ENCODE measurements around the gene MEG3. TPM values are rescaled to one million over a fixed set of nuclear protein-coding genes. Genes with fewer than 3 reads are reported as not detected.
"Not testable (repeated sequence)": the region's sequence is repeated elsewhere in the genome, so short reads cannot be mapped to it uniquely, and the experiment has no call there.

Gene MEG3
- total RNA-seq, 1 donor from 2014 or later: not detected

DNA sequence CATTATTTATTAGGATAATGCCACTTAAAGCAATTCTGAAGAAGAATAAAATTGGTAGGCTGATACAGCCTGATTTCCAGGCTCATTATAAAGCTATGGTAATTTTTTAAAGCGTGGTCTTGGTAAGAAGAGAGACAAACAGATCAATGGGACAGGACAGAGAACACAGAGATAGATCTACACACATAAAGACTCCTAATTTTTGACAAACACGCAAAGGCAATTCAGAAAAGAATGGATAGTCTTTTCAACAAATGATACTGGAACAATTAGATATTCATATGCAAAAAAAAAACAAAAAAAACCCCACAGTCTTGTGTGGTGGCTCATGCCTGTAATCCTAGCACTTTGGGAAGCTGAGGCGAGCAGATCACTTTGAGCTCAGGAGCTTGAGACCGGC, 25.9 kb upstream of the MEG3 start:
- Mint-ChIP-seq H3K9me3 (no peaks in the 10 kb centered on the region), H3K27me3 (peaks cover 10% of the 10 kb centered on the region), H3K4me3 (no peak overlapping the region), H3K27ac (no peak overlapping the region), H3K36me3 (ENCODE audit: low read depth) (no peaks in the 10 kb centered on the region), H3K4me1 (no peaks in the 10 kb centered on the region)
- DNase-seq: no peak
- intact Hi-C loops (cut with micrococcal nuclease): no loop called here

DNA sequence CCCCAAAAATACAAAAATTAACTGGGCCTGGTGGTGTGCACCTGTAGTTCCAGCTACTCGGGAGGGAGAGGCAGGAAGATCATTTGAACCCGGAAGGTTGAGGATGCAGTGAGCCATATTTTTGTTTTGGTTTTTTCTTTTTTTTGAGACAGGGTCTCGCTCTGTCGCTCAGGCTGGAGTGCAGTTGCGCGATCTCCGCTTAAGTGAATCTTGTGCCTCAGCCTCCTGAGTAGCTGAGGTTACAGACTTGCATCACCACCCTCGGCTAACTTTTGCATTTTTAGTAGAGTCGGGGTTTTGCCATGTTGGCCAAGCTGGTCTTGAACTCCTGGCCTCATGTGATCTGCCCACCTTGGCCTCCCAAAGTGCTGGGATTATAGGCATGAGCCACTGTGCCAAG, 24.5 kb upstream of the MEG3 start:
- H3K27me3 Mint-ChIP-seq: peaks cover 10% of the 10 kb centered on the region
- H3K4me3 Mint-ChIP-seq; intact Hi-C loops (cut with micrococcal nuclease); H3K9me3 Mint-ChIP-seq; H3K4me1 Mint-ChIP-seq; H3K27ac Mint-ChIP-seq; DNase-seq; H3K36me3 Mint-ChIP-seq (ENCODE audit: low read depth): not testable (repeated sequence)

DNA sequence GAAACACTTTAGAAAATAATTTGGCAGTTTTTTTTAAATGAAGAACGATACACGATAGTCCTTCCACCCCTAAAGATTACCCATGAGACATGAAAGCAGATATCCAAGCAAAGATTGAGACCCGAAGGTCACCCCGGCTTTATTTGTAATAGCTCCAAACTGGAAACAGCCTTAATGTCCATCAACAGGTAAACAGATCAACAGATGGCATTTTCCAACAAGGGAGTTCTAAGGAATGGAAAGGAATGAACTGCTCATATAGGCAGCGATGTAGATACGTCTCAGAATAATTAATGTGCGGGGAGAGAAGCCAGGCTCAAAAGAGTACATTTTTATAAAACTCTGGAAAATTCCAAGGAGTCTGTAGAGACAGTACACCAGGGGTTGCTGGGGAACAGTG, 23.7 kb upstream of the MEG3 start:
- H3K27ac Mint-ChIP-seq: no peak overlapping the region
- H3K4me1 Mint-ChIP-seq: no peaks in the 10 kb centered on the region
- DNase-seq: no peak
- peaks cover 10% of the 10 kb centered on the region for H3K27me3 Mint-ChIP-seq
- H3K36me3 Mint-ChIP-seq (ENCODE audit: low read depth): no peaks in the 10 kb centered on the region
- H3K4me3 Mint-ChIP-seq: no peak overlapping the region
- H3K9me3 Mint-ChIP-seq: no peaks in the 10 kb centered on the region
- intact Hi-C loops (cut with micrococcal nuclease): no loop called here

DNA sequence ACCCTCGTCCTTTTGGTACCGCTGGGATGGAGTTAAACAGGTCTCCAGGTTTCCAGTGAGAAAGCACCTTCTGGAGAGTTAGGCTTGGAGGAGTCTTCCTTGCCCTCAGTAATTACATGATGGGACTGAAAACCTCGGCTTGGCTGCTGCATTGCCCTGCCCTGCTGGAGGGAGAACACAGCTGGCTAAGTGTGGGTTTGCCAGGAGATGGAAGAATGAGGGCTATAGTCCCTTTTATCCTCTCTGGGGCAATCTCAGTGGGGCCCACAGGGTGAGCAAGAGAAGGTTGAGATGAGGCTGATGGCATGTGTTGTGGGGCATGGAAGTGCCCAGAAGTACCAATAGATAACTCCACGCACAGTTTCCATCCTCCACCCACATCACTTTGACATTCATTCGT, 23.2 kb upstream of the MEG3 start:
- Mint-ChIP-seq H3K27ac (no peak overlapping the region), H3K4me3 (no peak overlapping the region), H3K9me3 (no peaks in the 10 kb centered on the region), H3K36me3 (ENCODE audit: low read depth) (no peaks in the 10 kb centered on the region), H3K27me3 (peaks cover 10% of the 10 kb centered on the region), H3K4me1 (no peaks in the 10 kb centered on the region)
- no peak for DNase-seq
- intact Hi-C loops (cut with micrococcal nuclease): no loop called here

DNA sequence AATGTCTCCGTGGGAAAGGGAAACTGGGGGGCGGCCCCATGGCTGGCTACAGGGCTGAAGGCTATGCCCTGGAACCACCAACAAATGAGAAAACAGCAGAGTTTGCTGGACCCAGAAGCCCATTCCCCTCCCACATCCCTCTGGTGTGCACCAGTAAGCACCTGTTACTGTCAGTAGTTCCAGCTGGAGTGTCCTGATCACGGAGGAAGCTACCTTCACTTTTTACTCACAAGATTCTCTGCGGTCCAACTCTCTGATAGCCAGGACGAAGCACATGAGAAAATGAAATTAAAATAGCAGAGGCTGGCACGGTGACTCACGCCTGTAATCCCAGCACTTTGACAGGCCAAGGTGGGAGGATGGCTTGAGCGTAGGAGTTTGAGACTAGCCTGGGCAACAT, 22.7 kb upstream of the MEG3 start:
- intact Hi-C loops (cut with micrococcal nuclease): no loop called here
- peaks cover 4% of the 10 kb centered on the region for H3K9me3 Mint-ChIP-seq

DNA sequence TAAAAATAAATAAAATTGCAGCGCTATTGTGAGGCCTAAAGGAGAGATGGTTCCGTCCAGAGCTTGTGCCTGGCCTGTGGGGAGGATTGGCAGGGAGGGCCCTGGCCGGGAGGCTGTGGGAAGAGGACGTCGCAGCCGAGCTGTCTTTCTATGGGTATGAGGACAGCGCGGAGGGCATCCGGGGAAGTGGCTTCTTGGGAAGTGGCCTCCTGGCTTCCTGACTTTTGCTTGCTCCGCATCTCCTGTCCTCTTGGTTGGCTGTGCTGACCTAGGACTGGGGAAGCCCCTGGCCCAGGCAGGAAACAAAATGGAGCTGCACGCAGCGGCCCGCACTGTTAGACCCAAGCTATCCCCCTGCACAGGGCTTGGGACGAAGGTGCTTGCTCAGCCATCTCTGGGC, 22.2 kb upstream of the MEG3 start:
- Mint-ChIP-seq H3K27me3 (peaks cover 10% of the 10 kb centered on the region), H3K4me1 (no peaks in the 10 kb centered on the region), H3K27ac (no peak overlapping the region), H3K9me3 (peaks cover 7% of the 10 kb centered on the region), H3K36me3 (ENCODE audit: low read depth) (peaks cover 2% of the 10 kb centered on the region), H3K4me3 (no peak overlapping the region)
- no peak for DNase-seq
- intact Hi-C loops (cut with micrococcal nuclease): no loop called here

More for the DNA sequence above, 22.7 kb upstream of the MEG3 start:
- DNase-seq: no peak
- H3K27me3 Mint-ChIP-seq: peaks cover 10% of the 10 kb centered on the region
- no peak overlapping the region for H3K4me3 Mint-ChIP-seq
- H3K27ac Mint-ChIP-seq: no peak overlapping the region
- H3K4me1 Mint-ChIP-seq: no peaks in the 10 kb centered on the region
- no peaks in the 10 kb centered on the region for H3K36me3 Mint-ChIP-seq (ENCODE audit: low read depth)

DNA sequence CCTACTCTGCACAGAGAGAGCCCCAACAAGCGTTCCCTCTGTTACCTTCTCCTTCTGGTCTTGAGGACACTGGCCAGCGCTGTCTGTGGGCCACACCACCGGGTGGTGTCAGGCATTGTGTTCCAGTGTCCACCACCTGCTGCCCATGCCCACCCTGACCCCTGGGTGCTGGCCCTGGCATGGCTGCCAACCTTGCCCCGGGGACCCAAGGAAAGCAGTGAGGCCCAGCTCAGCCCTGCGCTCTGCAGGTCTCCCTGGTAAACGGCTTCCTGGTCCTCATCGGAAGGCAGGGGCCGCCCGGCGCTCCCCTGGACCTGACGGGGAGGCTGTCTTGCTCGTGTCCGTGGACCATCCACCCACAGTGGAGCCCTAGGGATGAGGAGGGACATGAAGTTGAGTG, 21.8 kb upstream of the MEG3 start:
- intact Hi-C loops (cut with micrococcal nuclease): no loop called here
- H3K27me3 Mint-ChIP-seq: peaks cover 10% of the 10 kb centered on the region

DNA sequence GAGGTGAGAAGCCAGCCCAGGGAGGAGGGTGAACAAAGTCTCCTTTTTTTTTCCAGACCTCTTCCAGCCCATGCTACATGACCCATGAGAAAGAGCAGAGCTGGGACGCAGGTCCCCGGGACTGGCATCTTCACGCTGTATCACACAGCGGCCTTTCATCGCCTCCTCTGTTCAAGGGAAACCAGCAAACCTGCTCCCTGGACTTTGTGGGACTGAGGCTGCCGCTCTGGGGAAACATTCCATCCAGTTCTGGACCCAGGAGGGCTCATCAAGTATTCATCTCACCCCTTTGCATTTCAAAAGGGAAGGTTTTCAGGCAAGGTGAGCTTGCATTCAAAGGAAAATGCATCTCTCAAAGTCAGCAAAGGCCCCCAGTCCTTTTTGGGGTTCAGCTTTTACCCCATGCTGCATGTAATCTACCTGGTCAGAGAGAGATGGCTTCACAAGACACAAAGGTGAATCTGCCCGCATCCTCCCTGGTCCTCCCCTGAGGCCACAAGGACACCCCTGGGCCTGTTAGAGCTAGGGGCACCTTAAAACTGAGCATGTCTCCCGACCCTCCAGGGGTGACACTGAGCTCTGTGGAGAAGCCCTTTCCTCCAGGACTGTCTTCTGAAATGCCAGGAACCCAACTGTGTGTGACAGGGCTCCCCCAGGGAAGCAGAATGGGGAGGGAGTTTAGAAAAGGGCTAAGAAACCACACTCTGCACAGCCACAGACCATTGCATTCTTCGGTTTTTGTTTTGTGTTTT, 21.2 kb upstream of the MEG3 start:
- Mint-ChIP-seq H3K4me1 (no peaks in the 10 kb centered on the region), H3K27ac (no peak overlapping the region), H3K36me3 (ENCODE audit: low read depth) (peaks cover 2% of the 10 kb centered on the region), H3K27me3 (peaks cover 5% of the 10 kb centered on the region), H3K9me3 (peaks cover 9% of the 10 kb centered on the region), H3K4me3 (no peak overlapping the region)
- no peak for DNase-seq
- intact Hi-C loops (cut with micrococcal nuclease): no loop called here

More for the DNA sequence above, 21.8 kb upstream of the MEG3 start:
- Mint-ChIP-seq H3K4me1 (no peaks in the 10 kb centered on the region), H3K36me3 (ENCODE audit: low read depth) (peaks cover 2% of the 10 kb centered on the region), H3K4me3 (no peak overlapping the region), H3K9me3 (peaks cover 9% of the 10 kb centered on the region), H3K27ac (no peak overlapping the region)
- DNase-seq: no peak

DNA sequence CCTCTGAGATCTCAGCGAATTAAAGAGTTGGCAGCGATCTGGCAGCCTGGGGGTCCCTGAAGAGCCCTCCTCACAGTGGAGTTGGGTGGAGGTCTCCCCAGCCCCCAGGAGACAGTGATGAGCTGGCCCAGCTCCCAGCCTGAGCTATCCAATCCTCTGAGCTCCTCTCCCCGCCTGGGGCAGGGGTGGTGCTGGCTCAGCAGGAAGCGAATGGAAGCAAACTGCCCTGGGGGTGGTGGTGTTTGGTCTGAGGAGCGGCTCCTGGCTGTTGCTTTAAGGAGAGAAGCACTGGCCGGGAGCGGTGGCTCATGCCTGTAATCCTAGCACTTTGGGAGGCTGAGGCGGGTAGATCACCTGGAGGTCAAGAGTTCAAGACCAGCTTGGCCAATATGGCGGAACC, 19.5 kb upstream of the MEG3 start:
- no peak for DNase-seq
- Mint-ChIP-seq H3K36me3 (ENCODE audit: low read depth) (peaks cover 2% of the 10 kb centered on the region), H3K27me3 (peaks cover 2% of the 10 kb centered on the region), H3K4me3 (no peak overlapping the region), H3K9me3 (peaks cover 9% of the 10 kb centered on the region), H3K4me1 (no peaks in the 10 kb centered on the region), H3K27ac (no peak overlapping the region)
- intact Hi-C loops (cut with micrococcal nuclease): no loop called here

DNA sequence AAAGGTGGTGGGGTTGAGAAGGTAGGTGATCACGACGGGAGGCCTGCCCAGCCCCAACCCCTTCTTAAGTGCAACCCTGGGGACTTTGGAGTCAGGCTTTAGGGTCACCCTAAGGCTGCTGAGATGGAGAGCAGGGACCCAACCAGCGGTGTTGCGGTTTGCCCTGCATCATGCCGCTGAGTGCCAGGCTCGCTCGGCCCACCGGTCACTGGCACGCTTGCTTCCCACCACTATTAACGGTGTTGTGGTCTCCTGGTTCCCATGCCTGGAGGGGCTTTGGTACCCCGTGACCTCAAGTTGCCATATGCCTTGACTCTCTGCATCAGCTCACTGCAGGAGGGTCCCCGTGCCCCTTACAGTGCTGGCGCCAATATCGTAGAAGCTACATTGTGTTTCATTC, 18.4 kb upstream of the MEG3 start:
- H3K27me3 Mint-ChIP-seq: peaks cover 2% of the 10 kb centered on the region
- intact Hi-C loops (cut with micrococcal nuclease): no loop called here
- no peaks in the 10 kb centered on the region for H3K4me1 Mint-ChIP-seq
- peaks cover 2% of the 10 kb centered on the region for H3K36me3 Mint-ChIP-seq (ENCODE audit: low read depth)
- H3K9me3 Mint-ChIP-seq: peaks cover 9% of the 10 kb centered on the region
- no peak overlapping the region for H3K27ac Mint-ChIP-seq
- no peak overlapping the region for H3K4me3 Mint-ChIP-seq
- DNase-seq: no peak

DNA sequence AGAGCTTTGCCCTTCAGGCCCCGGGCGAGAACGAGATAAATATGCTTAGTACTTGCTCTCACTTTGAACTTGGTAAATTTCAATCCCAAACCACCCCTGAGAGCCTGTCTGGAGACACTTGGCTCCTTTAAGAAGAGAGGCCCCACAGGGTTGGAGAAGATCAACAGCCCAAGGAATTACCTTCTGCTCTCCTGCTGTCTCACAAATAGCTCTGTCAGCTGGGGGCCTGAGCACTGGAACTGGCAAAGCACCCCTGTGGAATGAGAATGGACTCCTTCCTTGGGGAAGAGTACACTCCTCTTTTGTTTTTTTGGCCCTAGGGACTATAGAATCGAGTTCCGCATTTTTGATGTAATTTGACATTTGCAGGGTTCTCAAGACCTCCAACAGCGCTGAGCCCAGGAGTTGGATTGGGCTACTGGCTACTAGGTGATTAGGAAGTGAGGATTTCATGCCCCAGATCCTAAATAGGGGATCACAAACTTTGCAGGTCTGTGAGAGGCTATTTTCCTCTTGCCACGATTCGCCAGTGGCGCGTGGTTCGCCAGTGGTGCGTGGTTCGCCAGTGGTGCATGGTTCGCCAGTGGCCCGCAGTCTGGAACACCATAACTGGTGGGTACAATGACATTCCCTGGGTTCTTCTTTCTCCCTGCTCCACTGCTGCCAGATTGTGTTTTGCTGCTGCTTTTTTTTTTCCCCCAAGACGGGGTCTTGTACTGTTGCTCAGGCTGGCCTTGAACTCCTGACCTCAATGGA, 17.8 kb upstream of the MEG3 start:
- H3K4me1 Mint-ChIP-seq: no peaks in the 10 kb centered on the region
- H3K27me3 Mint-ChIP-seq: peaks cover 2% of the 10 kb centered on the region
- peaks cover 2% of the 10 kb centered on the region for H3K36me3 Mint-ChIP-seq (ENCODE audit: low read depth)
- peaks cover 9% of the 10 kb centered on the region for H3K9me3 Mint-ChIP-seq
- intact Hi-C loops (cut with micrococcal nuclease): no loop called here
- no peak for DNase-seq
- H3K27ac Mint-ChIP-seq: no peak overlapping the region
- H3K4me3 Mint-ChIP-seq: no peak overlapping the region

DNA sequence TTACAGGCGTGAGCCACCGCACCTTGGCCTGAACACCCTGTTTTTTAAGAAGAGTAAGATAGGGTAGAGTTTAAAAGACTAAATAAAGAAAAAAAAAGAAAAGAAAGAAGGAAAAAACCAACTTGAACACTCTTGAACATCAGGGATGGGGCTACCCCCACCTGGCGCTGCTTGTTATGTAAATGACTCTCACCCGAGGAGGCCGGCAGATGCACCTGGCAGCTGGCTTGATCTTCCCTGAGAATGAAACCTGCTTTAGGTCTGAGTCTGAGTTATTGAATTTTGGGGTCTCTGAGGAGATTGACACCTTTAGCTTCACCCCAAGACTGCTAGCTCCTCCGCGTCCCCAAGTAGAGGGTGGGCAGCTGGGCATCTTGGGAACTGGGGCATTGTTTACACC, 15.5 kb upstream of the MEG3 start:
- peaks cover 2% of the 10 kb centered on the region for H3K36me3 Mint-ChIP-seq (ENCODE audit: low read depth)

DNA sequence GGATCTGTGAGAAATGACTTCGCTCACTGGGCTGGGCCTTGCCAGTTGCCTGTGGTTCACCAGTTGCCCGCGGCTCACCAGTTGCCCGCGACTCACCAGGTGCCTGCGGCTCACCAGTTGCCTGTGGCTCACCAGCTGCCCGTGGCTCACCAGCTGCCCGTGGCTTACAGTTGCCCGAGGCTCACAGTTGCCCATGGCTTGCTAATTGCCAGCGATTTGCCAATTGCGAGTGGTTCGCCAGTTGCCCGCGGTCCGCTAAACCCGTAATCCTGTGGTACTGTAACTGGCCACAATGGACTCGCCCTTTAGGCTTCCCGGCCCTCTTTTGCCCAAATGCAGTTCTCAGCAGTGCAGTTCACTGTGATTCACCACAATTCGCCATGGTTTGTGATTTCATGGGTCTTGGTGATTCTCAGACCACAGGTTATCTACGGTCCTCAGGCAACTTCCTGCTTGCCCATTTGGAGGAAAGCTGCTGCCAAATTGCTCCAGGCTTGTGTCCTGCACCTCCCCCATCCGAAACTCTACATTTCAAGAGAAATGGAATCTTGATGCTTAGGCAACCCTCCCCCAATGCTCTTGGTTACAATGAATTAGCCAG, 15.0 kb upstream of the MEG3 start:
- peaks cover 9% of the 10 kb centered on the region for H3K9me3 Mint-ChIP-seq
- no peak for DNase-seq
- no peak overlapping the region for H3K4me3 Mint-ChIP-seq
- intact Hi-C loops (cut with micrococcal nuclease): no loop called here
- no peaks in the 10 kb centered on the region for H3K4me1 Mint-ChIP-seq
- H3K27ac Mint-ChIP-seq: no peak overlapping the region
- peaks cover 2% of the 10 kb centered on the region for H3K36me3 Mint-ChIP-seq (ENCODE audit: low read depth)
- peaks cover 2% of the 10 kb centered on the region for H3K27me3 Mint-ChIP-seq

More for the DNA sequence above, 15.5 kb upstream of the MEG3 start:
- DNase-seq: no peak
- no peak overlapping the region for H3K27ac Mint-ChIP-seq
- peaks cover 2% of the 10 kb centered on the region for H3K27me3 Mint-ChIP-seq
- no peak overlapping the region for H3K4me3 Mint-ChIP-seq
- H3K9me3 Mint-ChIP-seq: peaks cover 9% of the 10 kb centered on the region
- no peaks in the 10 kb centered on the region for H3K4me1 Mint-ChIP-seq
- intact Hi-C loops (cut with micrococcal nuclease): no loop called here

DNA sequence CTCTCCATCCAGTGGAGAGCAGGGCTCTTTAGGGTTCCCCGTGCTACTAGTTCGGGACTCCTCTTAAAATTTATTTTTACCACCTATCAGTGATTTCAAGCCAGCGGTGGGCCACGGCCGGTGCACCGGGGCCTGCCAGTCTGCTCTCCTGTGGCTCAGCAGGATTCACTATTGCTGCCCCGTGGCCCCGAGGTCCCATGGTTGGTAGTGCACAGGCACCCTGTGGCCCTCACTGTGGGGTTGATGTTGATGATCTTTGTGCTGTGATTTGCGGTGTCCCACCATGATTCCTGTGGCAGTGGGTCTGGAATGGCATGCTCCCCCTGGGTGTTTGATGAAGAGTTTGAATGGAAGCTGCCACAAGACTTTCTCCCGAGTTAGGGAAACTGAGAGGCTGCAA, 12.6 kb upstream of the MEG3 start:
- DNase-seq: no peak
- Mint-ChIP-seq H3K4me3 (no peak overlapping the region), H3K36me3 (ENCODE audit: low read depth) (peaks cover 2% of the 10 kb centered on the region), H3K27me3 (peaks cover 2% of the 10 kb centered on the region), H3K27ac (no peak overlapping the region), H3K4me1 (no peaks in the 10 kb centered on the region), H3K9me3 (peaks cover 5% of the 10 kb centered on the region)
- intact Hi-C loops (cut with micrococcal nuclease): no loop called here
